Left renal cortex interstitium (tissue), 4 donors: ENCODE results near the gene OR6J1. TPM values are rescaled to one million over a fixed set of nuclear protein-coding genes. Genes with fewer than 3 reads are reported as not detected.
"Not testable (repeated sequence)": the region's sequence is repeated elsewhere in the genome, so short reads cannot be mapped to it uniquely, and the experiment has no call there.

Source experiments
- DNase-seq, 4 donors: peaks; one replicate each; pipeline ENCODE4 v3.0.0-alpha.2; 2013; ENCODE audit warnings: low read depth in 4 of 4, low spot score in 2 of 4, missing footprints in 1 of 4
- polyA plus RNA-seq, 4 donors: library from polyadenylated mRNA; unstranded; fragments of 120-200 nt; gene quantifications; one replicate each; pipeline ENCODE4 v1.2.1, GENCODE V29; 2013; ENCODE audit not compliant: insufficient read length in 4 of 4

Gene OR6J1
- polyA plus RNA-seq, 4 donors = 0.07 to 0.42 (median 0.21) TPM

DNA sequence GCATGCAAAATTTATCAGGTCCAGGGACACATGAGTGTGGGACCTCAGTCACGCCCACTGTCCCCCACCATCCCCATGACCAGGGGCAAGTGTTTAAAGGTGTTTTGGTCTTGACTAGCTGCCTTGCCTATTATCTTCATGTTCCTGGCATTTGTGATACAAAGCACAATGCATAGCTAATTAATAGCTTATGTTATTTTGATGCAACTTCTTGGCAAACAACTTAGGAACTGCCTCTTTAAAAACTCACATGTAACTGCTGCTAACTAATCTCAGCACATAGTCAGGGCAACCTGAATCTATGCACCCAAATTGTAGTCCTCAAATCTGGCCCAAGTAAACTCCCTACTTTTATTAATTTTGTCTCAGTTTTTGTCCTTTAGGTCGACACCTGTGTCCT, 7.4 kb upstream of the OR6J1 start:
- DNase-seq = no peak

DNA sequence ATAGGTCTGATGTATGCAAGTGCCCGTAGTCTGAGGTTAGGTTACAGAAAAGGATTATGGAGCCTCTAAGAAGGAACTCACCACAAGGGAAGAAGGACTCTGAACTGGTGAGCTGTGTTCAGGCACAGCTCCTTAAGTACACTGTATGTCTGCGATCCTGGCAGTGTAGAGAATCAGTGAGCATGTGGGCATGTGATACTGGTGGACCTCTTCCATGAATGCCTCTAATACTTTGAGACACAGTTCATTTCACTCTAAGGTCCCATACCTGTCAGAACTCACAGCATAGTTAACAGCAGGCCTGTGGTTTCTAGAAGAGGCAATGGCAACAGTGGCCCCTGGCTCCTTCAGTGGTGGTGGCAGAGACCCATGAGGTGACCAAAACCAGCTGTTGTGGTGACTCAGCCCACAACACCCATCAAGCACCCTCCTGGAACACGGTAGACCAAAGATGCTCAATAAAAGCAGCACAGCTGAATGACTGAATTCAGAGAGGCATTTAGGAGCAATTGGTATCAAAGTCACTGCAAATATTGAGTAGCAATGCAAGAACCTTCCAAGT, 6.9 kb upstream of the OR6J1 start:
- DNase-seq = no peak

DNA sequence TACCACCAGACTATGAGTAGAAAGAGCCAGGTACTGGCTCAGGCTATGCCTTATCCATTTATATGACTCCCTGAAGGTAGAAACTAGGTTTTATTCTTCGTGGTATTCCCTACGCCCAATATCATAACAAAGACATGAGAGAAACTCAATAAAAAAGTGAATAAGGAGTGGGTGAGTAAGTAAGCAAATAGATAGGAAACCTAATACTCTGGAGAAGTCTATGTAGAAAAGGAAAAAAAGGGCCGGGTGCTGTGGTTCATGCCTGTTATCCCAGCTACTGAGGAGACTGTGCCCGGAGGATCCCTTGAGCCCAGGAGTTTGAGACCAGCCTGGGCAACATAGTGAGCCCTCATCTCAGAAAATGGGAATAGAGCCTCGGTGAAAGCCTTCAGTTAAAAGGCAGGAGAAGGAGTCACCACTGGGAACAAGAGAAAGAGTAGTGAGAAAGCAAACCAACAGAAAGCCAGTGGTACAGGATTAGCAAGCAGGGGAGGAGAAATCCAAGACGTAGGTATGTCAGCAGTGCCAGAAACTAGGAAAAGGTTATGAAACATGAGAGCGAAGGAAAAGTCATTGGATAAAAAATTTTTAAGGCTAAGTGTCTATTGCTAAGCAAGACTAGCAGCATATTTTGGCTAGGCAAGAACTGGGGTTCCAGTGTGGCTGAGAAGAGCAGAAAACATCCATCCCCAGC, 6.0 kb upstream of the OR6J1 start:
- no peak for DNase-seq

DNA sequence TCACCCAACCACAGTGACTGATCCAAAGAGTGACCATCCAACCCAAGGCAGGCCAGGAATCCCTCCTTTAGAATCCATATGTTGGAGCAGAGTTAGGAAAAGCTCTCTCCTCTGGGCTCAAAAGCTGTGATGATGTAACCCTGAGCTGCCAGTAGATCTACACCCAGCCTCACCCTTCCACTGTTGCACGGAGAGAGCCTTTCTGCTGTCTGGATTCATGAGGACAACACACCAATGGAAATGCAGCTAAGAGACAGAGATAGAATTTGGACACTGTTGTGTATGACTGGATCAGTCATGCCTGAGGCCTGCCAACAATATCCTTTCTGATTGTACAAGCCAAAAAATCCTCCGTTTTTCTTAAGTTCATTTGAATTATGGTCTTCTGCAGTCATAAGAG, 4.4 kb upstream of the OR6J1 start:
- DNase-seq = no peak

DNA sequence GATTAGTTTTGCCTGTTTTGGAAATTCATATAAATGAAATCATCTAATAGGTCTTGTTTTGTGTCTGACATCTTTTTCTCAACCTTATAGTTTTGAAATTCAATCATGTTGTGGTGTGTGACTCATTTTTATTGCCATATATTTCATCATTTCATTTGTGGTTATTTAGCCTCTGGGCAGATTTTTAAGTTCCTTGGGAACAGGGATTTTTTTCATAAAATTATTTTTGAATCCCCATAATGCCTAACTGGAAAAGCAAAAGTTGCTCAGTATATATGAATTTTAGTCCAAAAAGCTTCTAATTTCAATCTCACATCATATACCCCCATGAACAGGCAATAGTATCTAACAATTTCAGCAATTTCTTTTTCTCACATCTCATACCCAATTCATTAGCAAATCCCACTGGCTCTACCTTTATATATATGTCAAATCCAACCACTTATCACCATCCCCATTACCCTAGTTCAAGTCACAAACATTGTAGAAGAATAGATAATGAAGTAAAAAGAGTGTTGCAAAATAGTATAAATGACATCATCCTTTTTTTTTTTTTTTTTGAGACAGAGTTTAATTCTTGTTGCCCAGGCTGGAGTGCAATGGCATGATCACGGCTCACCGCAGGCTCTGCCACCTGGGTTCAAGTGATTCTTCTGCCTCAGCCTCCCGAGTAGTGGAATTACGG, 2.6 kb upstream of the OR6J1 start:
- DNase-seq = no peak

DNA sequence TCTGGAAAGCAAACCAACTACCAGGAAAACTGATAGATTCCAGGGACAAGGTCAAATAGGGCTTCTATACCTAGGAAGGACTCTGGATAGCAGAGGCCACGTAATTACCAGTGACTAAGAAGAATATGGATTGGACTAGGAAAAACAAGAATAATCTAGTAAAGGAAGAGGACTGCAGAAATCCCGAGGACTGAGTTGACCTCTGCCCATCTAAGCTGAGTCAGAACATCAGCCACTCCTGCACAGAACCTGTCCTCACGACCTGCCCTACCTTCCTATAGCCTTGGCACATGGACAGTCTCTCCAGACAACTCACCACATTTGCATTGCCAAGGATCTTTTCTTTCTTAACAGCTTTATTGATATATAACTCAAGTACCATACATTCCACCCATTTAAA, 2.3 kb downstream of the OR6J1 start:
- no peak for DNase-seq

DNA sequence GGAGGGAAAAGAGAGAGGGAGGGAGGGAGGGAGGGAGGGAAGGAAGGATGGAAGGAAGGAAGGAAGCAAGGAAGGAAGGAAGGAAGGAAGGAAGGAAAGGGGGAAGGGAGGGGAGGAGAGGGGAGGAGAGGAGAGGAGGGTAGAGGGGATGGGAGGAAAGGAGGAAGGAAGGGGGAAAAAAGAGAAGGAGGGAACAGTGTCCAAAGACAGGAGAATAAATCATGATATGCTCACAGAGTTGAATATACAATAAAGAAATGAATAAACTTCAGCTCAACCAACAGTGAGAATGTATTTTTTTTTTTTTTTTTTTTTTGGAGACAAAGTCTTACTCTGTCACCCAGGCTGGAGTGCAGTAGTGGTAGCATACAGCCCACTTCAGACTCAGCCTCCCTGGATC, 4.0 kb downstream of the OR6J1 start:
- DNase-seq = no peak

DNA sequence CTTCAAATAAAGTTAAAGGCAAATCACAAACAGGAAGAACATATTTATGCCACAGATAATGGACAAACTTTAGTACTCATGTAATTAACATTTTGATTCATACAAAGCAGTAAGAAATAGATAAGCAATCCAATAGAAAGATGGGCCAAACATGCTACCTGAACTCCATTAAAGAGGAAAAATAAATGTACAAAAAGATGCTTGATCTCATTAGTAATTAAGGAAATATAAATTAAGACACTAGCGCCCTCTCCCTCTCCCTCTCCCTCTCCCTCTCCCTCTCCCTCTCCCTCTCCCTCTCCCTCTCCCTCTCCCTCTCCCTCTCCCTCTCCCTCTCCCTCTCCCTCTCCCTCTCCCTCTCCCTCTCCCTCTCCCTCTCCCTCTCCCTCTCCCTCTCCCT, 8.2 kb downstream of the OR6J1 start:
- not testable (repeated sequence) for DNase-seq

DNA sequence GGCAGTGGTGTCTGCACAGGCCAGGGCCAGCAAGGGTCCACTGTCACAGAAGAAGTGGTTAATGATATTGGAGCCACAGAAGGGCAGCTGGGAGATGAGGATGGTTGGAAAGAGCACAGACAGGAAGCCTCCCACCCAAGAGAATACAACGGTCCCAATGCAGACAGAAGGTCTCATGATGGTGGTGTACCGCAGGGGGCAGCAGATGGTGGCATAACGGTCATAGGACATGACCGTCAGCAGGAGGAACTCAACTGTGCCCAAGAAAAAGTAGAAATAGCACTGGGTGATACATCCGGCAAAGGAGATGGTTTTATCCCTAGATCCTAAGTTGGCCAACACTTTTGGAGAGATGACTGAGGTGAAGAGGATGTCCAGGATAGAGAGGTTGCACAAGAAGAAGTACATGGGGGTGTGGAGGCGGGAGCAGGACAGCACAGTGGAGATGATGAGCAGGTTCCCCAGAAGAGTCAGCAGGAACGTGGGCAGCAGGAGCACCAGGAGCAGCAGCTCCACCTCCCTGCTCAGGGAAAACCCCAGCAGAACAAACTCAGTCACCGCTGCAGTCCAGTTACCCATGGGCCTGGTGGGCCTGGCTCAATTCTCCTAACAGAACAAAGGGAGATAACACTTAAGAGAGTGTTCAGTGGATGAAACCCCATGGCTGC, 9.8 kb downstream of the OR6J1 start:
- DNase-seq = no peak

DNA sequence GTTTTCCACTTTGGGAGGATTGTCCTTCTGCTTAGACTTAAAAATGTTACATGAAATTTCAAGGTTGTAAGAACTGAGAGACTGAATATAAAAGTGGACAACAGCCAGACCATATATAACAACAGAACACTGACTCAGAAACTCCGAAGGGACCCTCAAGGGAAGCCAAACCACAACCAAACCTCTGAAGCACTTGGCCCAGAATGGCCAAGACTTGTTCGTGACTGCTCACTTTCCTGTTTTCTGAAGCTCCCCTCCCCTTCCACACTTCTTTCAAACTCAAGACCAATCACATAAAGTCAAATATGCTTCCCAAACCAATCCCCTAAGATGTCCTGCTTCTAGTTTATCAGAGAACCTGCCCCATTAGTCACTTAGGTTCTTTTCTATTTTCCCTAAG, 13.7 kb downstream of the OR6J1 start:
- no peak for DNase-seq

DNA sequence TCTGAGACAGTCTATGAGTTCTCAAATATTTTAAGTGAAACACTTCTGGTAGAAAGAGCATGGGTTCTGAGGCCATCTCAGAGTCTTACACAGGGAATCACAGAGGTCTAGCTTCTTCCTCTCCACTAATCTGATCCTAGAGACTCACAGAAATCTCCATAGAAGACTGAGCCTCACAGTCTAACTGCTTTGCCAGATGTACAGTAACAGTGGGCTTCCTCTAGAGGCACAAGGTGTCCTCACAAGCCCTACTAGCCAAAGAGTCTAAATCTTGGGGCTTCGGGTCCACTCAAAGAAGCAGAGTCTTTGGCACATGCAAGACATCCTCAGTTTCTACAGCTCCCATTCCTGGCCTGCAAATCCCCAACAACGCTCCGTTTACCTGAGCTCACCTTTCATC, 14.1 kb downstream of the OR6J1 start:
- no peak for DNase-seq

DNA sequence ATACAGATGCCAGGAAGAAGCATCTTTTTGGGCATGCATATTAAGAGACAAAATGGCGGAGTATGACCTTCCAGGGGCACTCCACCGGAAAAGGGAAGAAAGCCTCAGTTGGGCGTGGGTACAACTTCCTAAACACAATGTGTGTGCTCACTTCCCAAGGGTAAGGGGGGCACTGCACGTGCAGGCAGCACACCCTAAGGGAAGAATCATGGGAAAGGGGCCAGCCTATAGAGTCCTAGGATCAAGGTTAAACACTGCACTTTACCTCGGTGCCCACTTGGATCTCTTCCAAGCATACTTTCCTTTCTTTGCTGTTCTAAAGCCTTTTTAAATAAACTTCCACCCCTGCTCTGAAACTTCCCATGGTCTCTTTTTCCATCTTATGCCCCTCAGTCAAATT, 14.8 kb downstream of the OR6J1 start:
- no peak for DNase-seq

DNA sequence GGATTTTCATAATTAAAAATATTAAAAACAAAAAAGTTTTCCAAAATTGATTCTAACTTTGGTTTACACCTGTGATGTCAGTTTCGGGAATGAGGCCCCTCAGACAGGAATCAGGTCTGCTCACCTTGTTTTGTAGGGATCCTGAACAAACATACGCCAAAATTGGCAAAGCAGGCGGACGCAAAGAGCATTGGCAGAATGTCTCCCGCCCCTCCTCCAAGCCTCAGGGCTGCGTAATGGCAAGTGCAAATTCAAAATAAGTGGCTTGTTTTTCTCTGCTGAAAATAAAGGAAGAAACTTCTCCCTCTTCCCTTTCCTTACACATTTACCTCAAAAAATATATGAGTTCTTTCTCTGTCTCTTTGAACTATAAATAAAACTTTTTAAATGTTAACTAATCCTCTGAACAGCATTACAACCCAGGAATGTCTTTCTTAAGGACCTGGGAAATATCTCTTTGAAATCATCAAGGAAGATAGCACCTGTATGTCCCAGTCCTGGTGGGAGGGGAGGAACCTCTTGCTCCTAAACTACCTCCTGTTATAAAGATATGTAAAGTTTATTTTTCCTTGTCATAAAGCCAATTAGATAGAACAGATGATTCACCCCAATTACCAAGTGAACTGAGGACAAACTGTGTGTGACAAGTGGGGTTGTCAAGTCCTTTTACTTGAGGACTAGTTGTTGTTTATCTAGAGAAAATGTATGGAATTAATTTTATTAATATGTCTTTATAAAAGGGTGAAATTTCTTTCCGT, 16.5 kb downstream of the OR6J1 start:
- no peak for DNase-seq

DNA sequence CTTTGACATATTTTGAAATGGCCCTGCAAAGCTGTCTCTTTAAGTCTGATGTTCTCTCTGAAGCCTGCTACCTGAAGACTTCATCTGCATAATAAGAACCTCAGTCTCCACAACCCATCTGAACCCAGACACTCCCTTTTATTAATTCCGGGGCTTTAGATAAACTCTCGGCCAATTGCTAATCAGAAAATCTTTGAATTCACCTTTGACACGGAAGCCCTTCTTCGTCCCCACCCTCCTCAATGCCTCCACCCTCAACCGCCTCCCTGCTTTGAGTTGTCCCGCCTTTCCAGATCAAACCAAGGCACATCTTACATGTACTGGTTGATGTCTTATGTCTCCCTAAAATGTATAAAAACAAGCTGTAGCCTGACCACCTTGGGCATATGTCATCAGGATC, 17.6 kb downstream of the OR6J1 start:
- DNase-seq = no peak

DNA sequence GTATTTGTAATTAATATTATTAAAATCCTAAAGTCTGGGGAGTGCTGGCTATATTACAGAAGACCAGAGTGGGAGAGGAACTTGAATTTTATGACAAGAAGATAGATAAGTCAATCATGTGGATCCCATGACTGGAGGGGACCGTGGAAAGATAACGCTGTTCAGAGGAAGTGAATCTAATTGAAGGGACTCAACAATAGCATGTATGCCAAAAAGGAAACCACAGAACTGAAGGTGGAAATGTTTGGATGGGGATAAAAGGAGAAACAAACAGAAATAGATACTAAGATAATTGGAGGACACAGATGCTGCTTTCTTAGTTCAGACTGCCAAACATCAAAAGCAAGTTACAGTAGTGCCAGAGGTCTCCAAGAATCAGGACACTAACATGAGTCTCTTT, 21.1 kb downstream of the OR6J1 start:
- no peak for DNase-seq

DNA sequence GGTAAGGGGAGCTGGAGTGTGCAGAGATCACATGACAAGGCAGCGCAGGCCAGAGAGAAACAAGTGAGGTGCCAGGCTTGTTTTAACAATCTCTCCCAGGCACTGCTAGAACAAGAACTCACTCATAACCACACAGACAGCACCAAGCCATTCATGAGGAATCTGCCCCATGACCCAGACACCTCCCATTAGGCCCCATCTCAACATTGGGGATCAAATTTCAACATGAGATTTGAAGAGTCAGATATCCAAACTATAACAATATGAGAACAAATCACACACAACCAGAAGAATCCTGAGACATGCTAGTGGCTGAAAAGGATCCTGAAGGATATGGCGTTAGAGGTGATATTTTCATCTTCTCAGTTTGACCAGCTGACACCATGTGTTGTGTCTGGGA, 21.9 kb downstream of the OR6J1 start:
- no peak for DNase-seq

DNA sequence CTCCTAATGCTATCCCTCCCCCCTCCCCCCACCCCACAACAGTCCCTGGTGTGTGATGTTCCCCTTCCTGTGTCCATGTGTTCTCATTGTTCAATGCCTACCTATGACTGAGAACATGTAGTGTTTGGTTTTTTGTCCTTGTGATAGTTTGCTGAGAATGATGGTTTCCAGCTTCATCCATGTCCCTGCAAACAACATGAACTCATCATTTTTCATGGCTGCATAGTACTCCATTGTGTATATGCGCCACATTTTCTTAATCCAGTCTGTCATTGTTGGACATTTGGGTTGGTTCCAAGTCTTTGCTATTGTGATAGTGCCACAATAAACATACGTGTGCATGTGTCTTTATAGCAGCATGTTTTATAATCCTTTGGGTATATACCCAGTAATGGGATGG, 28.4 kb downstream of the OR6J1 start:
- DNase-seq = not testable (repeated sequence)

DNA sequence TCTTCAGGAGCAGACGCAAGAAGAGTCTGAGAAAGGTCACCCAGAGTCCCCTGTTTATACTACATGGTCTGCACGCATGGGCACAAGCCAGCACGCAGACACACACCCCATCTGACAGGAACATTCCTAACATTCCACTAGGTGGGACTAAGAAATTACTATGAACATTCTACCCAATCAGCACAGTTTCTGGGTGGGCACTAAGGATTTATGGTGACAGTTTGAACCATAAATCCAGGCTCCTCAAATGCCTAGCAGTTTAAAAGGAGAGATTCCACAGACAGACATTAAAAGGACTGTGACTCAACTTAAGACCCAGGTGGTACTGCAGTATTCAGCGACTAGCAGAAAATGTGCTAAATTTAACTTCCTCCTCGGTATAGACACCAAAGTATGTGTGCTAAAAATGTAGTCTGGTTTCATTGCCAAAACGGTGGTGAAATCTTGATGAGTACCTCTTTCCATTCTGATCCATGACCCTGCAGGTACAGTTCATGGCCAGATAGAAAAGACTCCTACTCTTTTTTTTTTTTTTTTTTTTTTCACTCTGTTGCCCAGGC, 29.8 kb downstream of the OR6J1 start:
- DNase-seq = peak; percentile 47 to 86 (median 65)

DNA sequence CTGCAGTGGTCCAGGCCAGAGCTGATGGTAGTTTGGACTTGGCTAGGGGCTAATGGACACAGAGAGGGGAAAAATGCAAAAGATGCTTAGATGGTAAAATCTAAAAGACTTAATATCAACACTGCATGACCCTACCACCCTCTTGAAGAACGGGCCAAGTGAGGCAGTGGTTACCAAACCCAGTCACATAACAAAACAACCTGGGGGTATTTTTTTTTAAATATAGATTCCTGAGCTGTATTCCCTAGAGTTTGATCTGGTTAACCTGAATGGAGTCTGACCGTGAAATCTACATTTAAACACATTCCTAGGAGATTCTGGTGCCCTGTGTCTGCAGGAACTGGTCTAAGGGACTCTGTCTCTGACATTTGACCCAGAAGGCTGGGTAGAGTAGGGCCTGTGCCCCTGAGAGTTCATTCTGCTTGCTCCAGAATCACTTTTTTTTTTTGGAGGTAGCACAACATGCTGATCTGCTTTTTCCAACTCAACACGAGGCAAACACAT, 30.4 kb downstream of the OR6J1 start:
- no peak for DNase-seq

DNA sequence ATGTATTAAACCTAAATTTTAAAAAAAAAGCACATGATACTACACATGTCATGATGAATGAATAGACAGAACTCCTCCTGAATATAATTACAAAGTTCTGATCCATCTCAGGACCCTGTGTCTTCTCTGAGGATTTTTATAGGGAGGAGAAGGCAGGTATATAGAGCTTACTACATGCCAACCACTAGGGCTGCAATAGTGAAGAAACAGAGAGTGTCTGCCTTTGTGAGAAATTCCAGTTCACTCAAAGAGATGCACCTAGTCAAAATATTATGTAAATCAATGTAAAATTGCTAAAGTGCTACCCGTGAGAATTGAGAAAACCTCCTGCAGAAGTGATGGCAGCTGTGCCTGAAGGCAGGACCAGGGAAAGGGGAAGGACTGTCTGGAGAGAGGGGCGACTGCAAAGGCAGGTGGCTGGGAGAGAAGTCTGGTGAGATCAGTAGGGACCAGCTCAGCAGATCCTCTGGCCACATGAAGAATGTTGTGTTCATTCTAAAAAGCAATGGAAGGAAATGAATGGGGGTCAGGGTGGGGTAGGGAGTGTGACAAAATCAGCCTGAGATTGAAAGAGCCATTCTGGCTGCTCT, 31.0 kb downstream of the OR6J1 start:
- DNase-seq = no peak
